AG09309 (cell line): ENCODE results near the gene LYPD4.

ENCODE experiments used
- DNase-seq: peaks from one replicate; pipeline ENCODE4 v3.0.0-alpha.2; 2010; ENCODE audit warnings: low read depth
- H3K4me3 ChIP-seq: 2 replicates; pipeline ENCODE4 v1.5.1; 2011; ENCODE audit warnings: mild to moderate bottlenecking, low read depth, low read length, moderate library complexity; ENCODE audit not compliant: control insufficient read depth
- CTCF ChIP-seq: IDR thresholded peaks from 2 replicates; pipeline ENCODE4 v1.5.1; 2011; ENCODE audit warnings: mild to moderate bottlenecking, low read depth, low read length, inconsistent platforms; ENCODE audit not compliant: insufficient read depth, control insufficient read depth; ENCODE audit errors: missing control alignments

LYPD4 gene

GRCh38 chr19:41850381-41850780 is 5.9 kb upstream of the LYPD4 start:
- no peak overlapping the region for H3K4me3 ChIP-seq
- no peak for TF ChIP-seq CTCF
- DNase-seq: no peak

- no peak for DNase-seq
- H3K4me3 ChIP-seq: no peak overlapping the region
- TF ChIP-seq CTCF: no peak
These were observed 4.6 kb upstream of the LYPD4 start for GRCh38 chr19:41849067-41849466.

GRCh38 chr19:41848666-41849065 is 4.2 kb upstream of the LYPD4 start:
- TF ChIP-seq CTCF: no peak
- H3K4me3 ChIP-seq: no peak overlapping the region
- DNase-seq: no peak

GRCh38 chr19:41847351-41848105 is 3.0 kb upstream of the LYPD4 start:
- TF ChIP-seq CTCF: no peak
- H3K4me3 ChIP-seq: no peak overlapping the region
- no peak for DNase-seq

- no peak for DNase-seq
- no peak for TF ChIP-seq CTCF
- H3K4me3 ChIP-seq: no peak overlapping the region
These were observed 638 bp upstream of the LYPD4 start for GRCh38 chr19:41845051-41845590.

- no peak for DNase-seq
- no peak for TF ChIP-seq CTCF
- H3K4me3 ChIP-seq: no peak within 1 kb of the TSS
These were observed 343 bp upstream of the LYPD4 start, which contains the start of gene DMRTC2 for GRCh38 chr19:41845001-41845050. Gene DMRTC2 (plus strand): TSS chr19:41845042. CDS start chr19:41847429, 2,387 bp downstream.

GRCh38 chr19:41843371-41843770 is 1.1 kb downstream of the LYPD4 start:
- no peak for TF ChIP-seq CTCF

More at GRCh38 chr19:41843371-41843770, 1.1 kb downstream of the LYPD4 start:
- no peak for DNase-seq
- H3K4me3 ChIP-seq: no peak overlapping the region
